PC-9 (cell line): ENCODE data around the gene TMEM234.

ENCODE experiments used
- CTCF ChIP-seq: fragments of 200-600 bp; sonication (generic); conservative IDR thresholded peaks from 2 replicates; pipeline ENCODE4 v1.6.1; 2017; ENCODE audit warnings: mixed run types, antibody characterized with exemption, mild to moderate bottlenecking, moderate library complexity
- EZH2 ChIP-seq: fragments of 200-600 bp; sonication (generic); IDR thresholded peaks from 2 replicates; pipeline ENCODE4 v1.8.0; 2017; ENCODE audit warnings: antibody characterized with exemption, low read depth

GRCh38 chr1:32247452-32247851, 25.3 kb upstream of the TMEM234 start:
- TF ChIP-seq CTCF (no peak), EZH2 (no peak)
